Effector memory CD8-positive, alpha-beta T cell (primary cell): ENCODE data around the gene SUSD6.

Experiments
- ATAC-seq: fragments of 150-1000 bp; cut with Tn5 transposase; replicated peaks from 2 replicates; pipeline ENCODE4 v1.10.0; 2021; ENCODE audit warnings: mild to moderate bottlenecking, moderate library complexity
- DNase-seq, 3 experiments: peaks; one replicate each; pipeline ENCODE4 v3.0.0; 2021
- H3K27ac Mint-ChIP-seq, 2 donors: one replicate each; pipeline ENCODE4 v1.8.0; 2022; ENCODE audit warnings: mild to moderate bottlenecking in 2 of 2, mixed read lengths in 2 of 2, moderate library complexity in 2 of 2
- H3K27me3 Mint-ChIP-seq, 2 donors: one replicate each; pipeline ENCODE4 v1.8.0; 2022; ENCODE audit warnings: mixed read lengths in 2 of 2
- H3K36me3 Mint-ChIP-seq: one replicate; pipeline ENCODE4 v1.8.0; 2022; ENCODE audit warnings: mild to moderate bottlenecking, moderate library complexity, mixed read lengths; ENCODE audit not compliant: insufficient read depth
- H3K4me1 Mint-ChIP-seq, 2 donors: one replicate each; pipeline ENCODE4 v1.8.0; 2022; ENCODE audit warnings: low read depth in 2 of 2, mixed read lengths in 2 of 2
- H3K4me3 Mint-ChIP-seq, 2 donors: one replicate each; pipeline ENCODE4 v1.8.0; 2022; ENCODE audit warnings: mild to moderate bottlenecking in 2 of 2, mixed read lengths in 2 of 2, moderate library complexity in 2 of 2
- H3K9me3 Mint-ChIP-seq, 2 donors: one replicate each; pipeline ENCODE4 v1.8.0; 2022; ENCODE audit warnings: mixed read lengths in 2 of 2

SUSD6 gene

DNA sequence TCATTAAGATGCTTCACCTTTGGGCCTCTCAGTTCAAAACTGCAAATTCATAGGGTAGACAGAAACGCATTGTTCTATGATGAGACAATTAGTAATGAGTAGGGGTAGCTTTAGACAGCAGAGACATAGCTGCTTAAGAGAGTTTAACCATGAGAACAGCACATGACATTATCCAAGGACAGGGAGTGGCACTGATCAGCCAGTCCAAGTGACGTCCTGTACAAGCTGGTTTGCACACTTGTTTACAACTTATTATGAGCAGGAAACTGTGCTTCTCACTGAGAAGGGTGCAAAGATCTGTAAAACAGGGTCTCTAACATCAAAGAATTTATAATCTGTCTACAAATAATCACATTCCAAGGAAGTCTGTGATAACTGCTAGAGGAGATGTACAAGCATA lies 144.4 kb downstream of the SUSD6 start:
- no peak for DNase-seq
- Mint-ChIP-seq H3K27ac (no peak overlapping the region), H3K27me3 (no peaks in the 10 kb centered on the region), H3K4me1 (no peaks in the 10 kb centered on the region), H3K36me3 (no peaks in the 10 kb centered on the region), H3K4me3 (no peak overlapping the region), H3K9me3 (no peaks in the 10 kb centered on the region)
- no peak for ATAC-seq

DNA sequence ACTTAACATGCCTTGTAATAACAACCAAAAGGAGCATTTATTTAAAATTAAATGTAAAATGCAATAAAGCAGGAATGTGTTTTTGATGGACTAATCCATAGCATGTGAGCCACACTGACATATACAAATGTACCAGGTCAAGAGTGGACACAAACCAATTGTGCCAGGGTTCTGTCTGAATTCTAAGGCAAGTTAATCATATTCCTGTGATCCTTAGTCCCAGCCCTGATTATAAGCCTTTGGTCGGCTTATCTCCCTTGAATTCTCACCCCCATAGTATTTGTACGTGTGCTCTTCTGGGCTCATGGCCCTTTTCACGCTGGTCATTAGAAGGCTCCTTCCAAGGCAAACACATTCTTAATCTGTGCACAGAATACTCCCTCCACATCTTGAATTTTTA lies 144.9 kb downstream of the SUSD6 start:
- Mint-ChIP-seq H3K27ac (no peak overlapping the region), H3K27me3 (no peaks in the 10 kb centered on the region), H3K9me3 (no peaks in the 10 kb centered on the region), H3K36me3 (no peaks in the 10 kb centered on the region), H3K4me1 (no peaks in the 10 kb centered on the region), H3K4me3 (no peak overlapping the region)
- DNase-seq (no peak), ATAC-seq (no peak)

DNA sequence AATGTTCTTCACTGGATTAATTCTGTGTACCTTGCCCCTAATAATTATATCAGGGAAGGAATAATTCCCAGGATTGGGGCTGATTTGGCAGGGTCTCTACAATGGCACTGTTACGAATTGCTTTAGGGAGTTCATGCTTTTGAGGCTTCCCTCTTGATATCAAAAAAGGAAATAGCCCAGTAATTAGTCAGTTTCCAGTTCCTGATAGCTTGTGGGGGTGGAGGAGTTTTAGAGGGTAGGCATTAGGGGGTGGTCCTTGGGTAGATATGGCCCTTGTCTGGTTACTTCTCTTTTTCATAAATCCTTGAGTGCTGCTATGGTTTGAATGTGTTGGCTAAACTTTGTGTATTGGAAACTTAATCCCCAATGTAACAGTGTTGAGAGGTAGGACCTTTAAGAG lies 149.4 kb downstream of the SUSD6 start:
- no peaks in the 10 kb centered on the region for H3K27me3 Mint-ChIP-seq
- ATAC-seq (no peak), DNase-seq (no peak)
- no peaks in the 10 kb centered on the region for H3K9me3 Mint-ChIP-seq
- no peak overlapping the region for H3K27ac Mint-ChIP-seq
- H3K4me1 Mint-ChIP-seq: peaks cover 0 to 2% of the 10 kb centered on the region in 2 donors
- H3K4me3 Mint-ChIP-seq: no peak overlapping the region
- peaks cover 5% of the 10 kb centered on the region for H3K36me3 Mint-ChIP-seq

DNA sequence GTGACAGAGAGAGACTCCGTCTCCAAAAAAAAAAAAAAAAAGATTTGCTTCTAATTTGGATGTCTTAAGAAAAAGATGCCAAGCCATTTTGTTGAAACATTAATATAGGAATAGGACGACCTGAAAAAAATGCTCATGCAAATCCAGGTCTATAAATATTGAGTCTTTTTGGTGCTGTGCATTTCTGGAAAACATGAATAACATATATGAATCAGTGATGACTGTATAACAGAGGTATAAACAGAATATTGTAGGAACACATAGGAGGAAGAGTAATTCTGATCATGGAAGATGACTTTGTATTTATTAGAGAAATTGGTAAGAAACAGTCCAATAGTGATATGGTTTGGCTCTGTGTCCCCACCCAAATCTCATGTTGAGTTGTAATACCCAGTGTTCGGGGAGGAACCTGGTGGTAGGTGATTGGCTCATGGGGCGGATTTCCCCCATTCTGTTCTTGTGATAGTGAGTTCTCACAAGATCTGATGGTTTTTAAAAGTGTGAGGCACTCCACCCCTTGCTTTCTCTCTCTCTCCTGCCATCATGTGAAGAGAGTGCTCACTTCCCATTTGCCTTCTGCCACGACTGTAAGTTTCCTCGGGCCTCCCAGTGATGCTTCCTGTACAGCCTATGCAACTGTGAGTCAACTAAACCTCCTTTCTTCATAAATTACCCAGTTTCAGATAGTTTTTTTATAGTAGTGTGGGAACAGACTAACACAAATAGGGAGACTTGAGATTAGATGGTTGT lies 152.5 kb downstream of the SUSD6 start:
- no peaks in the 10 kb centered on the region for H3K27me3 Mint-ChIP-seq
- no peak overlapping the region for H3K4me3 Mint-ChIP-seq
- no peak for ATAC-seq
- peaks cover 37% of the 10 kb centered on the region for H3K36me3 Mint-ChIP-seq
- H3K9me3 Mint-ChIP-seq: no peaks in the 10 kb centered on the region
- no peak overlapping the region for H3K27ac Mint-ChIP-seq
- DNase-seq: no peak
- peaks cover 22 to 26% of the 10 kb centered on the region in 2 donors for H3K4me1 Mint-ChIP-seq
